Measurements from ENCODE around the gene PTPRO.

GRCh38 chr12:15322164-15323061 is at the start of gene PTPRO:
- TF ChIP-seq POLR2A (IDR thresholded peaks at IDR 0.05; ENCODE audit: low read depth, low read length), result no peak
- TF ChIP-seq TAF1 (IDR thresholded peaks at IDR 0.05; ENCODE audit: borderline replicate concordance, low read depth, low read length), result no peak
